RPMI8226 (cell line): ENCODE measurements around the gene FBRSL1.

Source experiments
- DNase-seq: peaks from one replicate; pipeline ENCODE4 v3.0.0-alpha.2; 2015

Gene FBRSL1

GRCh38 chr12:132513458-132514135, 23.6 kb downstream of the FBRSL1 start:
- DNase-seq = no peak

- no peak for DNase-seq
These were observed 24.4 kb downstream of the FBRSL1 start for GRCh38 chr12:132514216-132514820.

- DNase-seq = no peak
These were observed 24.9 kb downstream of the FBRSL1 start for GRCh38 chr12:132514838-132515237.

GRCh38 chr12:132516095-132517012, 26.4 kb downstream of the FBRSL1 start:
- DNase-seq = no peak

- DNase-seq = no peak
These were observed 27.2 kb downstream of the FBRSL1 start for GRCh38 chr12:132517013-132517739.

- no peak for DNase-seq
These were observed 27.8 kb downstream of the FBRSL1 start for GRCh38 chr12:132517740-132518100.

- no peak for DNase-seq
These were observed 28.5 kb downstream of the FBRSL1 start for GRCh38 chr12:132518354-132518992.

GRCh38 chr12:132520421-132521199, 30.7 kb downstream of the FBRSL1 start:
- no peak for DNase-seq

GRCh38 chr12:132521200-132521580, 31.2 kb downstream of the FBRSL1 start:
- no peak for DNase-seq

- DNase-seq = no peak
These were observed 31.9 kb downstream of the FBRSL1 start for GRCh38 chr12:132521712-132522292.

GRCh38 chr12:132522592-132523380, 32.8 kb downstream of the FBRSL1 start:
- DNase-seq = no peak

- DNase-seq = peak; percentile 60
These were observed 33.8 kb downstream of the FBRSL1 start for GRCh38 chr12:132523576-132524331.

- DNase-seq = no peak
These were observed 34.5 kb downstream of the FBRSL1 start for GRCh38 chr12:132524405-132524804.

GRCh38 chr12:132525011-132525832, 35.3 kb downstream of the FBRSL1 start:
- no peak for DNase-seq

GRCh38 chr12:132525833-132526455, 36.0 kb downstream of the FBRSL1 start:
- no peak for DNase-seq

- DNase-seq = no peak
These were observed 37.4 kb downstream of the FBRSL1 start for GRCh38 chr12:132527186-132527882.

GRCh38 chr12:132527883-132528264, 37.9 kb downstream of the FBRSL1 start:
- no peak for DNase-seq
